Activated CD8-positive, alpha-beta memory T cell treated with anti-CD3 and anti-CD28 coated beads for 24 hours (primary cell): ENCODE results near the gene SLC5A12.

Source experiments
- DNase-seq: peaks from one replicate; pipeline ENCODE4 v3.0.0-alpha.2; 2020

SLC5A12 gene

GRCh38 chr11:26719289-26719973, 2.4 kb downstream of the SLC5A12 start:
- no peak for DNase-seq

- no peak for DNase-seq
Measured at GRCh38 chr11:26717771-26718170, 4.1 kb downstream of the SLC5A12 start.

GRCh38 chr11:26715133-26715532, 6.7 kb downstream of the SLC5A12 start:
- DNase-seq, result no peak

- DNase-seq, result no peak
Measured at GRCh38 chr11:26712497-26712896, 9.4 kb downstream of the SLC5A12 start.

- no peak for DNase-seq
Measured at GRCh38 chr11:26710489-26710888, 11.4 kb downstream of the SLC5A12 start.

GRCh38 chr11:26708736-26709456, 13.0 kb downstream of the SLC5A12 start:
- DNase-seq, result no peak

- DNase-seq, result no peak
Measured at GRCh38 chr11:26706181-26706580, 15.7 kb downstream of the SLC5A12 start.

- DNase-seq, result no peak
Measured at GRCh38 chr11:26704249-26704648, 17.6 kb downstream of the SLC5A12 start.

- DNase-seq, result no peak
Measured at GRCh38 chr11:26703411-26704191, 18.3 kb downstream of the SLC5A12 start.

- no peak for DNase-seq
Measured at GRCh38 chr11:26702406-26702805, 19.5 kb downstream of the SLC5A12 start.

- DNase-seq, result no peak
Measured at GRCh38 chr11:26700574-26701235, 21.2 kb downstream of the SLC5A12 start.

GRCh38 chr11:26698224-26698623, 23.6 kb downstream of the SLC5A12 start:
- DNase-seq, result no peak

- no peak for DNase-seq
Measured at GRCh38 chr11:26696330-26696729, 25.5 kb downstream of the SLC5A12 start.

- no peak for DNase-seq
Measured at GRCh38 chr11:26688701-26689100, 33.2 kb downstream of the SLC5A12 start.

GRCh38 chr11:26687351-26687750, 34.5 kb downstream of the SLC5A12 start:
- no peak for DNase-seq

GRCh38 chr11:26677566-26677965, 44.3 kb downstream of the SLC5A12 start:
- no peak for DNase-seq

- DNase-seq, result no peak
Measured at GRCh38 chr11:26676641-26677040, 45.2 kb downstream of the SLC5A12 start.

- no peak for DNase-seq
Measured at GRCh38 chr11:26675233-26675928, 46.5 kb downstream of the SLC5A12 start.

- no peak for DNase-seq
Measured at GRCh38 chr11:26665946-26666345, 55.9 kb downstream of the SLC5A12 start.

- DNase-seq, result no peak
Measured at GRCh38 chr11:26665036-26665435, 56.8 kb downstream of the SLC5A12 start.

- no peak for DNase-seq
Measured at GRCh38 chr11:26662916-26663315, 58.9 kb downstream of the SLC5A12 start.

- DNase-seq, result no peak
Measured at GRCh38 chr11:26655287-26655686, 66.6 kb downstream of the SLC5A12 start.

- DNase-seq, result no peak
Measured at GRCh38 chr11:26651916-26652315, 69.9 kb downstream of the SLC5A12 start.
